Progenitor cell of endocrine pancreas (in vitro differentiated cells): ENCODE results near the gene TK1. TPM values are rescaled to one million over a fixed set of nuclear protein-coding genes. Genes with fewer than 3 reads are reported as not detected.

Experiments
- DNase-seq: peaks from one replicate; pipeline ENCODE4 v3.0.0; 2021; ENCODE audit warnings: low spot score; ENCODE audit not compliant: unreplicated experiment
- H3K27ac Mint-ChIP-seq: 2 replicates; pipeline ENCODE4 v1.8.0; 2021; ENCODE audit warnings: mild to moderate bottlenecking, moderate library complexity, mixed read lengths
- H3K27me3 Mint-ChIP-seq: 2 replicates; pipeline ENCODE4 v1.8.0; 2021; ENCODE audit warnings: mixed read lengths
- H3K36me3 Mint-ChIP-seq: 2 replicates; pipeline ENCODE4 v1.8.0; 2022; ENCODE audit warnings: mixed read lengths; ENCODE audit not compliant: insufficient read depth
- H3K4me1 Mint-ChIP-seq: 2 replicates; pipeline ENCODE4 v1.8.0; 2021; ENCODE audit warnings: low read depth, mixed read lengths
- H3K4me3 Mint-ChIP-seq: 2 replicates; pipeline ENCODE4 v1.8.0; 2021; ENCODE audit warnings: low read depth, mild to moderate bottlenecking, moderate library complexity, mixed read lengths
- H3K9me3 Mint-ChIP-seq: 2 replicates; pipeline ENCODE4 v1.8.0; 2021; ENCODE audit warnings: low read depth, mixed read lengths
- CTCF ChIP-seq: fragments of 200-600 bp; sonication (generic); IDR thresholded peaks from one replicate; pipeline ENCODE4 v1.5.0; 2021; ENCODE audit warnings: antibody characterized with exemption, mild to moderate bottlenecking; ENCODE audit not compliant: unreplicated experiment
- total RNA-seq: library from RNA; stranded (reverse); gene quantifications from 2 replicates; pipeline ENCODE4 v1.2.1, GENCODE V29; 2021

TK1 gene
- total RNA-seq, 1 donor from 2014 or later = 29.1 TPM

- Mint-ChIP-seq H3K36me3 (no peaks in the 10 kb centered on the region), H3K27me3 (no peaks in the 10 kb centered on the region), H3K4me3 (peak within 1 kb of the TSS; percentile 88), H3K4me1 (peaks cover 8% of the 10 kb centered on the region), H3K27ac (peak within 1 kb of the TSS; percentile 73), H3K9me3 (no peaks in the 10 kb centered on the region)
- TF ChIP-seq CTCF = no peak
- DNase-seq = peak; percentile 84
Measured at GRCh38 chr17:78214016-78214705, 27.3 kb upstream of the TK1 start, which contains the start of gene BIRC5. Gene BIRC5 (plus strand): TSS chr17:78214253. CDS start chr17:78214317, 64 bp downstream.

GRCh38 chr17:78211032-78211431 is 24.2 kb upstream of the TK1 start:
- no peak for TF ChIP-seq CTCF
- Mint-ChIP-seq H3K4me3 (no peak overlapping the region), H3K36me3 (no peaks in the 10 kb centered on the region), H3K9me3 (no peaks in the 10 kb centered on the region), H3K27me3 (no peaks in the 10 kb centered on the region), H3K27ac (no peak overlapping the region), H3K4me1 (peaks cover 8% of the 10 kb centered on the region)
- DNase-seq = no peak

- H3K36me3 Mint-ChIP-seq = no peaks in the 10 kb centered on the region
- no peaks in the 10 kb centered on the region for H3K27me3 Mint-ChIP-seq
- DNase-seq = no peak
- H3K4me3 Mint-ChIP-seq = no peak overlapping the region
- H3K9me3 Mint-ChIP-seq = no peaks in the 10 kb centered on the region
- no peak for TF ChIP-seq CTCF
- no peak overlapping the region for H3K27ac Mint-ChIP-seq
- H3K4me1 Mint-ChIP-seq = peaks cover 5% of the 10 kb centered on the region
Measured at GRCh38 chr17:78210111-78210510, 23.3 kb upstream of the TK1 start.

- Mint-ChIP-seq H3K4me1 (no peaks in the 10 kb centered on the region), H3K4me3 (no peak overlapping the region), H3K36me3 (no peaks in the 10 kb centered on the region)
Measured at GRCh38 chr17:78208486-78208885, 21.6 kb upstream of the TK1 start.

GRCh38 chr17:78206298-78206697 is 19.4 kb upstream of the TK1 start:
- no peak for DNase-seq
- Mint-ChIP-seq H3K36me3 (peaks cover 1% of the 10 kb centered on the region), H3K9me3 (no peaks in the 10 kb centered on the region), H3K4me1 (no peaks in the 10 kb centered on the region), H3K27me3 (no peaks in the 10 kb centered on the region), H3K4me3 (no peak overlapping the region), H3K27ac (no peak overlapping the region)
- TF ChIP-seq CTCF = no peak

More at GRCh38 chr17:78208486-78208885, 21.6 kb upstream of the TK1 start:
- no peak for TF ChIP-seq CTCF
- DNase-seq = no peak
- no peaks in the 10 kb centered on the region for H3K27me3 Mint-ChIP-seq
- no peak overlapping the region for H3K27ac Mint-ChIP-seq
- H3K9me3 Mint-ChIP-seq = no peaks in the 10 kb centered on the region
